Measurements from ENCODE around the gene MAML3. TPM values are rescaled to one million over a fixed set of nuclear protein-coding genes. Genes with fewer than 3 reads are reported as not detected.

Gene MAML3
- total and polyA plus RNA-seq, 9 donors: 11.1 to 23.8 (median 14.9) TPM

DNA sequence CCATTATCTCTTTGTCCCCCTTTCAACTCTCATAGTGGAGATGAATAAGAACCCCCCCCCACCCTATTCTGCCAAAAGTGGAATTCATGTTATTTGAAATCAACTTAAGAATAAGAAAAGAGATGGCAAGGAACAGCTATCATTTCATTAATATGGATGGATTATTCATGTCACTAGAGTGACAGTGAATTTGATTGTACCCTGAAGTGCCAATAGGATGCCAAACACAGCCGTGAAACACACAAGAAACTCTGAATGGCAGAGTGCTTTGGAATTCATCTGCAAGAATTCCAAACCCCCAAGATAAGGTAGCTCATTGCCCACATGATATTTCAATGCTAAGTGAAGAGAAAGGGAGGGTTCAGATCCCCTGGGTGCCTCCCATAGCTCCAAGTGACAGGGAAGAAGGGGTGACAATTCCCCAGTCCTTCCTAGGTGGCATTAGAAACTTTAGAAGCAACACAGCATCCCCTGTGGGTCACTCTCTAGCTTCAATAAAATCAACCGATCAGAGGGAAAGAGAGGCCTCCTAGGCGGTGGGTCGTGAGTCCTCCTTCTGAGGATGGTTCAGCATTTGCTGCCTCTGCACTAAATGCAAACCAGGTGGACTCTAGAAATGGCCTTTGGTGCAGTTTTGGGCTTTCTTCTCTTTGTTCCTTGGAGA lies 404.0 kb downstream of the MAML3 start:
- intact Hi-C loops (cut with DNase I): loop anchor here in 1 of 4 donors (10.0 kb wide), 1 partner anchor 55 kb away; no protein-coding TSS in a partner anchor
- 89 to 93% (median 91%) methylated on average over 4 of the region's 4 CpGs for WGBS, 3 donors
- no peaks in the 10 kb centered on the region for H3K36me3 ChIP-seq

DNA sequence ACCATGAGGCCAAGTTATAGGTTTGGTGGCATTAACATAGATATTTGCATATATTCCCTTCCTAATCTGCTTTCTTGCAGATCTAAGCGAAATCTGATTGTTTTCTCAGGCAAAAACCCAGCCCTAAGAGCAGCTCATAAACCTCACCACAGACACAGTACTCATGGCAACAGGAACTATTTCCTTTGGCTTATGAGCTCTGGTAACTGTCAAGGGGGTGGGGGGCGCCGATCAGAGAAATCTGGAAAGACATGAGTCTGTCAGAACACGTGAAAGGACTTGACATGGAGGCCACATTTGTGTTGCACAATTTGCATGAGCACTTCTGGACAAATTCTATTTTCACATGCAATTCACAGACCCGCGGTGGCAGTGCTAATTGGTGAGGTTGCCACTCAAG lies 404.6 kb downstream of the MAML3 start:
- no peak overlapping the region for H3K27ac ChIP-seq
- H3K36me3 ChIP-seq: no peaks in the 10 kb centered on the region
- no peaks in the 10 kb centered on the region for H3K27me3 ChIP-seq
- no peak for DNase-seq
- H3K9me3 ChIP-seq: no peaks in the 10 kb centered on the region
- intact Hi-C loops (cut with DNase I): no loop called here
- H3K4me3 ChIP-seq: no peak overlapping the region
- WGBS, 3 donors: 84 to 96% (median 93%) methylated on average over 6 of the region's 6 CpGs
- no peaks in the 10 kb centered on the region for H3K4me1 ChIP-seq (ENCODE audit: insufficient read depth)
- TF ChIP-seq, protein P1, sequence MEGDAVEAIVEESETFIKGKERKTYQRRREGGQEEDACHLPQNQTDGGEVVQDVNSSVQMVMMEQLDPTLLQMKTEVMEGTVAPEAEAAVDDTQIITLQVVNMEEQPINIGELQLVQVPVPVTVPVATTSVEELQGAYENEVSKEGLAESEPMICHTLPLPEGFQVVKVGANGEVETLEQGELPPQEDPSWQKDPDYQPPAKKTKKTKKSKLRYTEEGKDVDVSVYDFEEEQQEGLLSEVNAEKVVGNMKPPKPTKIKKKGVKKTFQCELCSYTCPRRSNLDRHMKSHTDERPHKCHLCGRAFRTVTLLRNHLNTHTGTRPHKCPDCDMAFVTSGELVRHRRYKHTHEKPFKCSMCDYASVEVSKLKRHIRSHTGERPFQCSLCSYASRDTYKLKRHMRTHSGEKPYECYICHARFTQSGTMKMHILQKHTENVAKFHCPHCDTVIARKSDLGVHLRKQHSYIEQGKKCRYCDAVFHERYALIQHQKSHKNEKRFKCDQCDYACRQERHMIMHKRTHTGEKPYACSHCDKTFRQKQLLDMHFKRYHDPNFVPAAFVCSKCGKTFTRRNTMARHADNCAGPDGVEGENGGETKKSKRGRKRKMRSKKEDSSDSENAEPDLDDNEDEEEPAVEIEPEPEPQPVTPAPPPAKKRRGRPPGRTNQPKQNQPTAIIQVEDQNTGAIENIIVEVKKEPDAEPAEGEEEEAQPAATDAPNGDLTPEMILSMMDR (IDR thresholded peaks at IDR 0.05): no peak
- TF ChIP-seq POLR2A (IDR thresholded peaks at IDR 0.05) (no peak), EP300 (IDR thresholded peaks at IDR 0.05) (no peak)

More for the DNA sequence above, 404.0 kb downstream of the MAML3 start:
- TF ChIP-seq, protein P1 (IDR thresholded peaks at IDR 0.05): no peak
- TF ChIP-seq EP300 (IDR thresholded peaks at IDR 0.05) (no peak), POLR2A (IDR thresholded peaks at IDR 0.05) (no peak)
- Histone ChIP-seq H3K4me3 (no peak overlapping the region), H3K4me1 (ENCODE audit: insufficient read depth) (no peaks in the 10 kb centered on the region), H3K27ac (no peak overlapping the region), H3K9me3 (no peaks in the 10 kb centered on the region), H3K27me3 (no peaks in the 10 kb centered on the region)
- no peak for DNase-seq

DNA sequence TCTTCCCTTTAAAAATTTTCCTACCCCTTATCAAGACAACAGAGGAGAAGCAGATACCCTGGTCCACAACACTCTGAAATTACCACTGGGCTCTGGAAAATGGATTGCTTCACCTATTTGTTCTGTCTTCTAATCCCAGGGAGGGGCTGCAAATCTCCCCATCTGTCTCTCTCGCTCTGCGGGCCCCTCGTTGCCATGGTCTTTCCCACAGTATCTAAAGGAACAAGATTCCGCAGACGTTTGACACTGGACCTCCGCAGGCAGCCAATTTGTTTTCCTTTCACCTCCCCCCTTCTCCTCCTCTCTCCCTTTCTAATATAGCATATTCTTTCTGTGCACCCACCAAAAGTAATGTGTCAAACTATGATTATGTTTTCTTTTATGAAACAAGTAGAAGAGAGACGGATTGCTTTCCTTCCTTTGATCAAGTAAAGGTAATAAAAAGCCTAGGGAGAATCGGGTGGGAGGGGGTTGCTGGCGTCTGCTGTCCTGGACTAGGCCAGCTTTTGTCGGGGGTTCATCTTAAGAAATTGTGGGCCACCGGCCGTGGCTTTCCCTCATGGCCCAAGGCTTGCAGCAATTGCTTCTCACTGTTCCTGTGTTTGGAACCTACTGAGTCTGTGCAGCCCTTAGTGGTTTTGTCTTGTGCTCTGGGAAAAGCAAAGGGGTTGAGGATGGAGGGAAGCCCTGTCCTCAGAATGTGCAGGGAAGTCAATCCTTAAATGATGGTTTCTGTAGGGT lies 407.4 kb downstream of the MAML3 start:
- intact Hi-C loops (cut with DNase I): no loop called here
- H3K4me1 ChIP-seq (ENCODE audit: insufficient read depth): no peaks in the 10 kb centered on the region
- DNase-seq: no peak
- TF ChIP-seq POLR2A (IDR thresholded peaks at IDR 0.05): no peak
- no peak for TF ChIP-seq EP300 (IDR thresholded peaks at IDR 0.05)
- TF ChIP-seq, protein P1 (IDR thresholded peaks at IDR 0.05): no peak
- 78 to 80% (median 79%) methylated on average over 12 of the region's 12 CpGs for WGBS, 3 donors
- no peaks in the 10 kb centered on the region for H3K9me3 ChIP-seq
- no peak overlapping the region for H3K4me3 ChIP-seq
- H3K27ac ChIP-seq: no peak overlapping the region
- H3K27me3 ChIP-seq: no peaks in the 10 kb centered on the region
- H3K36me3 ChIP-seq: no peaks in the 10 kb centered on the region

DNA sequence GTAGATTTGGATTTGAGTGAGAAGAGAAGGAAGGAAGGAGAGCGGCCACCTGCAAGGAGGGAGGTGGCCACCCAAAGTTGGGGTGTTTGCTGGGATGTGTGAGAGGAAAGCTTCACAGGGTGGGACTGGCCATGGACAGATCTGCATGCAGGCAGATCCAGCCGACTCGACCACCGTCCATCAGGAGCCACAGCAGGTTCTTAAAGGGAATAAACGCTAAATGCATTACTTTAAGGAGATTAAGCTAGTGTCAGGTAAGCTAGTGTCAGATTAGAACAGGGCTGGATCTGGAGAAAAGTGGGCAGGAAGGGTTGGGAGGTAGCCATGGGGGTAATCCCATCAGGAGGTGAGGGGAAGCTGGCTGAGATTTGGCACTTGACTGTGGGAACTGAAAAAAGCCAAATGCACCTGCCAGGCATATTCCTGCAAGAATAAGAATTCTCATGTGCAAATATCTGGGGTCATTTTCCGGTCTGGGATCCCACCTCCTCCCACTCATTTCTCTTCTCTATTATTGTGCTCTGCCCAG lies 408.8 kb downstream of the MAML3 start:
- 92 to 95% (median 93%) methylated on average over 6 of the region's 6 CpGs for WGBS, 3 donors
- no peak for DNase-seq
- intact Hi-C loops (cut with DNase I): no loop called here

More for the DNA sequence above, 408.8 kb downstream of the MAML3 start:
- Histone ChIP-seq H3K27ac (no peak overlapping the region), H3K9me3 (no peaks in the 10 kb centered on the region), H3K27me3 (no peaks in the 10 kb centered on the region), H3K36me3 (no peaks in the 10 kb centered on the region), H3K4me1 (ENCODE audit: insufficient read depth) (peaks cover 5% of the 10 kb centered on the region), H3K4me3 (no peak overlapping the region)
- no peak for TF ChIP-seq EP300 (IDR thresholded peaks at IDR 0.05)
